ENCODE data around the gene PDZRN3. TPM values are rescaled to one million over a fixed set of nuclear protein-coding genes. Genes with fewer than 3 reads are reported as not detected.

Gene PDZRN3
- total RNA-seq, 1 donor from 2014 or later: 23.9 TPM

- no peaks in the 10 kb centered on the region for H3K4me1 ChIP-seq
- no peak overlapping the region for H3K4me3 ChIP-seq
- ATAC-seq (no peak), DNase-seq (no peak)
- intact Hi-C loops (cut with DNase I): no loop called here
- H3K27me3 ChIP-seq: no peaks in the 10 kb centered on the region
- H3K36me3 ChIP-seq: no peaks in the 10 kb centered on the region
- TF ChIP-seq, protein P1, sequence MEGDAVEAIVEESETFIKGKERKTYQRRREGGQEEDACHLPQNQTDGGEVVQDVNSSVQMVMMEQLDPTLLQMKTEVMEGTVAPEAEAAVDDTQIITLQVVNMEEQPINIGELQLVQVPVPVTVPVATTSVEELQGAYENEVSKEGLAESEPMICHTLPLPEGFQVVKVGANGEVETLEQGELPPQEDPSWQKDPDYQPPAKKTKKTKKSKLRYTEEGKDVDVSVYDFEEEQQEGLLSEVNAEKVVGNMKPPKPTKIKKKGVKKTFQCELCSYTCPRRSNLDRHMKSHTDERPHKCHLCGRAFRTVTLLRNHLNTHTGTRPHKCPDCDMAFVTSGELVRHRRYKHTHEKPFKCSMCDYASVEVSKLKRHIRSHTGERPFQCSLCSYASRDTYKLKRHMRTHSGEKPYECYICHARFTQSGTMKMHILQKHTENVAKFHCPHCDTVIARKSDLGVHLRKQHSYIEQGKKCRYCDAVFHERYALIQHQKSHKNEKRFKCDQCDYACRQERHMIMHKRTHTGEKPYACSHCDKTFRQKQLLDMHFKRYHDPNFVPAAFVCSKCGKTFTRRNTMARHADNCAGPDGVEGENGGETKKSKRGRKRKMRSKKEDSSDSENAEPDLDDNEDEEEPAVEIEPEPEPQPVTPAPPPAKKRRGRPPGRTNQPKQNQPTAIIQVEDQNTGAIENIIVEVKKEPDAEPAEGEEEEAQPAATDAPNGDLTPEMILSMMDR (IDR thresholded peaks at IDR 0.05): no peak
- no peaks in the 10 kb centered on the region for H3K9me3 ChIP-seq
- no peak overlapping the region for H3K27ac ChIP-seq
Observed at GRCh38 chr3:73332558-73332957, 292.2 kb downstream of the PDZRN3 start.
